Keratinocyte (primary cell): ENCODE measurements around the gene NRG3. TPM values are rescaled to one million over a fixed set of nuclear protein-coding genes. Genes with fewer than 3 reads are reported as not detected.
"Not testable (repeated sequence)": the region's sequence is repeated elsewhere in the genome, so short reads cannot be mapped to it uniquely, and the experiment has no call there.

ENCODE experiments used
- DNase-seq: peaks from one replicate; pipeline ENCODE4 v3.0.0-alpha.2; 2011; ENCODE audit warnings: low read depth, missing footprints, low spot score
- FAIRE-seq: peaks from 2 replicates; lab custom pipeline; 2011; peaks lifted over from hg19 to GRCh38; lab: Jason Lieb, UNC
- H2AFZ ChIP-seq: 2 replicates; pipeline ENCODE4 v1.6.0; 2012; ENCODE audit warnings: low read length, control low read depth, inconsistent platforms; ENCODE audit not compliant: control insufficient read depth
- H3K27ac ChIP-seq: 2 replicates; pipeline ENCODE4 v1.5.1; 2011; ENCODE audit warnings: low read length; ENCODE audit not compliant: control insufficient read depth, insufficient read depth
- H3K27me3 ChIP-seq: 3 replicates; pipeline ENCODE4 v1.6.0; 2011; ENCODE audit warnings: low read length; ENCODE audit not compliant: control insufficient read depth, insufficient read depth; ENCODE audit errors: extremely low read depth
- H3K36me3 ChIP-seq, 2 experiments: 2 replicates in 1 of 2; 3 replicates in 1 of 2; pipeline ENCODE4 v1.5.1; 2011; ENCODE audit warnings: low read length in 2 of 2, mild to moderate bottlenecking in 1 of 2; ENCODE audit not compliant: control insufficient read depth in 2 of 2, insufficient read depth in 2 of 2; ENCODE audit errors: extremely low read depth in 1 of 2
- H3K4me1 ChIP-seq: 3 replicates; pipeline ENCODE4 v1.5.1; 2011; ENCODE audit warnings: low read length; ENCODE audit not compliant: control insufficient read depth, insufficient read depth; ENCODE audit errors: extremely low read depth
- H3K4me2 ChIP-seq: 3 replicates; pipeline ENCODE4 v1.6.0; 2011; ENCODE audit warnings: low read depth, low read length; ENCODE audit not compliant: control insufficient read depth, insufficient read depth; ENCODE audit errors: extremely low read depth
- H3K4me3 ChIP-seq, 3 experiments: fragments of 200-600 bp in 1 of 3; sonication (generic) in 1 of 3; 2 replicates in 2 of 3; 3 replicates in 1 of 3; pipeline ENCODE4 v1.5.1; 2011 to 2016; ENCODE audit warnings: low read length in 3 of 3, mild to moderate bottlenecking in 3 of 3, control low read depth in 2 of 3, inconsistent platforms in 1 of 3, low read depth in 1 of 3, mixed read lengths in 1 of 3, mixed run types in 1 of 3, moderate library complexity in 1 of 3; ENCODE audit not compliant: control insufficient read depth in 2 of 3, insufficient read depth in 2 of 3; ENCODE audit errors: extremely low read depth in 1 of 3
- H3K79me2 ChIP-seq: 2 replicates; pipeline ENCODE4 v1.6.0; 2012; ENCODE audit warnings: low read length; ENCODE audit not compliant: control insufficient read depth, insufficient read depth
- H3K9ac ChIP-seq: 3 replicates; pipeline ENCODE4 v1.6.0; 2011; ENCODE audit warnings: low read length; ENCODE audit not compliant: control insufficient read depth, insufficient read depth; ENCODE audit errors: extremely low read depth
- H3K9me1 ChIP-seq: 3 replicates; pipeline ENCODE4 v1.6.0; 2011; ENCODE audit warnings: low read length; ENCODE audit not compliant: control insufficient read depth, insufficient read depth; ENCODE audit errors: extremely low read depth
- H3K9me3 ChIP-seq: 2 replicates; pipeline ENCODE4 v1.5.1; 2012; ENCODE audit warnings: low read depth, low read length; ENCODE audit not compliant: control insufficient read depth
- H4K20me1 ChIP-seq: 3 replicates; pipeline ENCODE4 v1.6.0; 2011; ENCODE audit warnings: low read length; ENCODE audit not compliant: control insufficient read depth, insufficient read depth; ENCODE audit errors: extremely low read depth
- EZH2 ChIP-seq: IDR thresholded peaks from one replicate; pipeline ENCODE4 v1.6.1; 2012; ENCODE audit warnings: inconsistent platforms, mild to moderate bottlenecking, low read length, moderate library complexity
- dilution Hi-C: fragments of 300-500 bp; cut with MboI; formaldehyde crosslinking; loops from one replicate; pipeline ENCODE4 v1.7.0; 2020; ENCODE audit warnings: low sequenced_read_pairs; ENCODE audit not compliant: extremely low pct_ligation_motif_present
- polyA plus RNA-seq, 5 experiments: library from polyadenylated mRNA; depleted of rRNA in 3 of 5; stranded (reverse) in 3 of 5; stranded (forward) in 1 of 5; unstranded in 1 of 5; fragments of >200 nt; gene quantifications; 1 replicate in 1 of 5; 2 replicates in 3 of 5; 3 replicates in 1 of 5; pipeline versions ENCODE4 v1.2.1 to v1.2.3, GENCODE V29; 2011 to 2012; ENCODE audit warnings: missing spikeins in 2 of 5, low read depth in 1 of 5, low replicate concordance in 1 of 5
- TF ChIP-seq, protein P1 (sequence below), 3 experiments: IDR thresholded peaks in 1 of 3; conservative IDR thresholded peaks in 1 of 3; optimal IDR thresholded peaks in 1 of 3; 2 replicates in 2 of 3; 3 replicates in 1 of 3; pipeline versions ENCODE3 to v1.5.1; 2011; ENCODE audit warnings: low read length in 3 of 3, mild to moderate bottlenecking in 3 of 3, moderate library complexity in 2 of 3, control low read depth in 1 of 3, inconsistent platforms in 1 of 3; ENCODE audit not compliant: insufficient read depth in 2 of 3; ENCODE audit errors: extremely low read depth in 1 of 3

The NRG3 gene
- polyA plus RNA-seq, 1 donor (not counting 4 experiments of a cell fraction or from before 2014, with no cell fraction given), result not detected

DNA sequence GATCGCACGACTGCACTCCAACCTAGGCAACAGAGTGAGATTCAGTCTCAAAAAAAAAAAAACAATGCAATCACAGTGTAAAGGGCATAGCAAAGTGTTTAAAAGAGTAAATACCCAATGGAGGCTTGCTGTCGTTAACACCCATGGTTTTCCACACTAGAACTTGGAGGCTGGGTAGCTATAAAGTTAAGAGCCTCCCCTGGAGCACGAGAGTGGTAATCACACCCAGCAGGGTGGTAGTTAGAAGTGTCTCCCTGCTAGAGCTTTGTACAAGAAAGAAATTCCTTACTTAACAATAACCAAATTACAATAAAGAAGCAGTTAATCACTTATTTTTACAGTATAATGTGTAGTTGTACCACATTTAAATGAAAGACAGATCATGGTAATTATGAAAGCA is 1078.9 kb downstream of the NRG3 start:
- no peak overlapping the region for H3K4me2 ChIP-seq
- no peaks in the 10 kb centered on the region for H3K27me3 ChIP-seq
- H3K79me2 ChIP-seq, result no peaks in the 10 kb centered on the region
- no peak overlapping the region for H3K27ac ChIP-seq
- no peak overlapping the region for H3K4me3 ChIP-seq
- no peaks in the 10 kb centered on the region for H3K9me1 ChIP-seq
- H3K9ac ChIP-seq, result no peak overlapping the region
- no peak for TF ChIP-seq EZH2
- TF ChIP-seq, protein P1, sequence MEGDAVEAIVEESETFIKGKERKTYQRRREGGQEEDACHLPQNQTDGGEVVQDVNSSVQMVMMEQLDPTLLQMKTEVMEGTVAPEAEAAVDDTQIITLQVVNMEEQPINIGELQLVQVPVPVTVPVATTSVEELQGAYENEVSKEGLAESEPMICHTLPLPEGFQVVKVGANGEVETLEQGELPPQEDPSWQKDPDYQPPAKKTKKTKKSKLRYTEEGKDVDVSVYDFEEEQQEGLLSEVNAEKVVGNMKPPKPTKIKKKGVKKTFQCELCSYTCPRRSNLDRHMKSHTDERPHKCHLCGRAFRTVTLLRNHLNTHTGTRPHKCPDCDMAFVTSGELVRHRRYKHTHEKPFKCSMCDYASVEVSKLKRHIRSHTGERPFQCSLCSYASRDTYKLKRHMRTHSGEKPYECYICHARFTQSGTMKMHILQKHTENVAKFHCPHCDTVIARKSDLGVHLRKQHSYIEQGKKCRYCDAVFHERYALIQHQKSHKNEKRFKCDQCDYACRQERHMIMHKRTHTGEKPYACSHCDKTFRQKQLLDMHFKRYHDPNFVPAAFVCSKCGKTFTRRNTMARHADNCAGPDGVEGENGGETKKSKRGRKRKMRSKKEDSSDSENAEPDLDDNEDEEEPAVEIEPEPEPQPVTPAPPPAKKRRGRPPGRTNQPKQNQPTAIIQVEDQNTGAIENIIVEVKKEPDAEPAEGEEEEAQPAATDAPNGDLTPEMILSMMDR (optimal IDR thresholded peaks at IDR 0.05 in 1 of 3, IDR thresholded peaks at IDR 0.05 in 1 of 3, conservative IDR thresholded peaks at IDR 0.05 in 1 of 3; ENCODE audit: extremely low read depth in 1 of 3, insufficient read depth in 2 of 3, low read length in 3 of 3), result no peak
- dilution Hi-C loops, result no loop called here
- no peaks in the 10 kb centered on the region for H4K20me1 ChIP-seq
- H2AFZ ChIP-seq, result no peak overlapping the region
- H3K4me1 ChIP-seq, result no peaks in the 10 kb centered on the region
- H3K9me3 ChIP-seq, result no peaks in the 10 kb centered on the region
- FAIRE-seq (no peak), DNase-seq (no peak)
- no peaks in the 10 kb centered on the region for H3K36me3 ChIP-seq

DNA sequence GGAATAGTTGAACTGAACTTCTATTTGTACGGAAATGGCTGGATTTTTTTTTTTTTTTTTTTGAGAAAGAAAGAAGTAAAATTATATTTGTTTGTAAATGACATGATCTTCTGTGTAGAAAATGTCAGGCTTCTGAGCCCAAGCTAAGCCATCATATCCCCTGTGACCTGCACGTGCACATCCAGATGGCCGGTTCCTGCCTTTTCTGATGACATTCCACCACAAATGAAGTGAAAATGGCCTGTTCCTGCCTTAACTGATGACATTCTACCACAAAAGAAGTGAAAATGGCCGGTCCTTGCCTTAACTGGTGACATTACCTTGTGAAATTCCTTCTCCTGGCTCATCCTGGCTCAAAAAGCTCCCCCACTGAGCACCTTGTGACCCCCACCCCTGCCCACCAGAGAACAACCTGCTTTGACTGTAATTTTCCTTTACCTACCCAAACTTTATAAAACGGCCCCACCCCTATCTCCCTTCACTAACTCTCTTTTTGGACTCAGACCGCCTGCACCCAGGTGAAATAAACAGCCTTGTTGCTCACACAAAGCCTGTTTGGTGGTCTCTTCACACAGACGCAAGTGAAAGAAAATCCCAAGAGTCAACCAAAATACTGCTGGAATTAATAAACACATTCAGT is 1085.5 kb downstream of the NRG3 start:
- H3K79me2 ChIP-seq, H2AFZ ChIP-seq, FAIRE-seq, H3K4me2 ChIP-seq, H3K9me1 ChIP-seq, H3K27ac ChIP-seq, dilution Hi-C loops, H3K4me3 ChIP-seq, H3K36me3 ChIP-seq, H3K9me3 ChIP-seq, H3K27me3 ChIP-seq, H4K20me1 ChIP-seq, H3K9ac ChIP-seq, DNase-seq, H3K4me1 ChIP-seq: not testable (repeated sequence)

DNA sequence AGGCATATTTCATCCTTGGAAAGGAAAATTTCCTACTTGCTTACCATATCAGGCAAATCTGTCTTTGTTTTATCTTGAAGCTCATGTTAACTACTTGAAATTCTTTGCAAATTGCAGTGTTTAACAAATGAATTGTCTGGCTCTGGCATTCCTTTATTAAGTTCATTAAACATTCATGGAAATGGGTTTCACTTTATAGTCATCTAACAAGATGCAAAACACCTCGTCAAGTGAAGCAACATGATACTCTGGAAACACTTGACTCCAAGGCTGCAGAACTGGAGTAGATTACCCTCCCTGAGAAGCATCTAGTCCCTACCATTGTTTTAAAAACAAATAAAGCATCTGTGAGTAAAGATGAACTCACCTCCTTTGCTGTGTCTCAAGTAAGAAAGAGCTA is 1086.9 kb downstream of the NRG3 start:
- Histone ChIP-seq H3K79me2 (no peaks in the 10 kb centered on the region), H4K20me1 (no peaks in the 10 kb centered on the region), H3K4me3 (no peak overlapping the region), H3K27me3 (no peaks in the 10 kb centered on the region), H3K36me3 (no peaks in the 10 kb centered on the region), H3K9me1 (no peaks in the 10 kb centered on the region), H2AFZ (no peak overlapping the region), H3K4me1 (no peaks in the 10 kb centered on the region), H3K9me3 (no peaks in the 10 kb centered on the region), H3K9ac (no peak overlapping the region), H3K27ac (no peak overlapping the region), H3K4me2 (no peak overlapping the region)
- no peak for FAIRE-seq
- no peak for DNase-seq
- TF ChIP-seq EZH2, result no peak
- TF ChIP-seq, protein P1 (optimal IDR thresholded peaks at IDR 0.05 in 1 of 3, IDR thresholded peaks at IDR 0.05 in 1 of 3, conservative IDR thresholded peaks at IDR 0.05 in 1 of 3; ENCODE audit: extremely low read depth in 1 of 3, insufficient read depth in 2 of 3, low read length in 3 of 3), result no peak
- dilution Hi-C loops, result no loop called here
